Neural progenitor cell (in vitro differentiated cells): ENCODE data around the gene ANKS1B.

Experiments used
- EZH2 ChIP-seq: fragments of 200-600 bp; sonication (generic); IDR thresholded peaks from 2 replicates; pipeline ENCODE4 v1.6.1; 2017; ENCODE audit warnings: antibody characterized with exemption, mild to moderate bottlenecking, moderate library complexity
- EZH2phosphoT487 ChIP-seq: fragments of 200-600 bp; sonication (generic); IDR thresholded peaks from 2 replicates; pipeline ENCODE4 v1.6.1; 2017; ENCODE audit warnings: antibody characterized with exemption
- TF ChIP-seq, protein P1 (sequence below): fragments of 200-600 bp; sonication (generic); IDR thresholded peaks from 2 replicates; pipeline ENCODE4 v1.5.1; 2017; ENCODE audit warnings: antibody characterized with exemption, mild to moderate bottlenecking

DNA sequence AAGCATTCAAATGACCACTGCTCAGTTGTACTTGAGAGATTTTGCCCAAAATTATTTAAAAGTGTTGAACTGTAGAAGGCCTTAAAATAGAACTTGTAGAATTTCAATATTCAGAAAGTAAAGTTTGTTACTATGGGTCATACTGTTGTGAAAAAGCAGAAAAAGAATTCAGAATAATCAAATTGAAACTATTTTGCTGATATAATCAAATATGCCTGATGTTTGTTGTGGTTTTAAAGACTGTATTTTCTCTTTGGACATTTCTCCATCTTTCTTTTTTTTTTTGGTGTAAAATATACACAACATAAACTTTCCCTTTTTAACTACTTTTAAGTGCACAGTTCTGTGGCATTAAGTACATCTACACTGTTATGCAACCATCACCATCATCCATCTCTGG is 964.9 kb downstream of the ANKS1B start:
- TF ChIP-seq, protein P1, sequence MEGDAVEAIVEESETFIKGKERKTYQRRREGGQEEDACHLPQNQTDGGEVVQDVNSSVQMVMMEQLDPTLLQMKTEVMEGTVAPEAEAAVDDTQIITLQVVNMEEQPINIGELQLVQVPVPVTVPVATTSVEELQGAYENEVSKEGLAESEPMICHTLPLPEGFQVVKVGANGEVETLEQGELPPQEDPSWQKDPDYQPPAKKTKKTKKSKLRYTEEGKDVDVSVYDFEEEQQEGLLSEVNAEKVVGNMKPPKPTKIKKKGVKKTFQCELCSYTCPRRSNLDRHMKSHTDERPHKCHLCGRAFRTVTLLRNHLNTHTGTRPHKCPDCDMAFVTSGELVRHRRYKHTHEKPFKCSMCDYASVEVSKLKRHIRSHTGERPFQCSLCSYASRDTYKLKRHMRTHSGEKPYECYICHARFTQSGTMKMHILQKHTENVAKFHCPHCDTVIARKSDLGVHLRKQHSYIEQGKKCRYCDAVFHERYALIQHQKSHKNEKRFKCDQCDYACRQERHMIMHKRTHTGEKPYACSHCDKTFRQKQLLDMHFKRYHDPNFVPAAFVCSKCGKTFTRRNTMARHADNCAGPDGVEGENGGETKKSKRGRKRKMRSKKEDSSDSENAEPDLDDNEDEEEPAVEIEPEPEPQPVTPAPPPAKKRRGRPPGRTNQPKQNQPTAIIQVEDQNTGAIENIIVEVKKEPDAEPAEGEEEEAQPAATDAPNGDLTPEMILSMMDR = no peak
- no peak for TF ChIP-seq EZH2
- no peak for TF ChIP-seq EZH2phosphoT487
